Endothelial cell of umbilical vein (primary cell): ENCODE measurements around the gene HSD17B7.
A peak's percentile ranks its signal among the peaks of the same experiment; 100 is the strongest.

ENCODE experiments used
- EZH2 ChIP-seq: IDR thresholded peaks from 2 replicates; pipeline ENCODE4 v1.6.1; 2012; ENCODE audit warnings: borderline replicate concordance, low read depth, mild to moderate bottlenecking, moderate library complexity, low read length, inconsistent platforms; ENCODE audit not compliant: severe bottlenecking
- FOS ChIP-seq: IDR thresholded peaks from 2 replicates; pipeline ENCODE4 v1.6.1; 2011; ENCODE audit warnings: mild to moderate bottlenecking, low read length, moderate library complexity, borderline replicate concordance; ENCODE audit not compliant: insufficient read depth
- GATA2 ChIP-seq: IDR thresholded peaks from 2 replicates; pipeline ENCODE4 v1.7.0; 2011; ENCODE audit warnings: low read depth, mild to moderate bottlenecking, moderate library complexity, mixed read lengths, low read length; ENCODE audit not compliant: insufficient read length, insufficient read depth
- JUN ChIP-seq: IDR thresholded peaks from 2 replicates; pipeline ENCODE4 v1.6.1; 2011; ENCODE audit warnings: borderline replicate concordance, low read depth; ENCODE audit not compliant: insufficient read length, insufficient read depth
- MYC ChIP-seq: IDR thresholded peaks from one replicate; pipeline ENCODE4 v1.6.1; 2011; ENCODE audit warnings: mild to moderate bottlenecking, low read depth, low read length
- POLR2A ChIP-seq: IDR thresholded peaks from 2 replicates; pipeline ENCODE4 v1.6.1; 2012; ENCODE audit warnings: low read depth, mild to moderate bottlenecking, control low read depth, low read length
- POLR2AphosphoS5 ChIP-seq: IDR thresholded peaks from 2 replicates; pipeline ENCODE4 v1.6.1; 2012; ENCODE audit warnings: low read depth, mild to moderate bottlenecking, control low read depth, low read length, moderate library complexity; ENCODE audit not compliant: insufficient read depth
- TF ChIP-seq, protein P1 (sequence below), 2 donors: IDR thresholded peaks; 1 replicate in 1 of 2; 2 replicates in 1 of 2; pipeline ENCODE4 v1.5.1; 2011; ENCODE audit warnings: low read length in 2 of 2, mild to moderate bottlenecking in 2 of 2, moderate library complexity in 2 of 2, control low read depth in 1 of 2, inconsistent platforms in 1 of 2, low read depth in 1 of 2; ENCODE audit not compliant: insufficient read depth in 1 of 2; ENCODE audit errors: extremely low read depth in 1 of 2
- TF ChIP-seq, protein P2 (sequence below): IDR thresholded peaks from 2 replicates; pipeline ENCODE4 v1.6.1; 2011; ENCODE audit not compliant: insufficient read depth, insufficient read length

DNA sequence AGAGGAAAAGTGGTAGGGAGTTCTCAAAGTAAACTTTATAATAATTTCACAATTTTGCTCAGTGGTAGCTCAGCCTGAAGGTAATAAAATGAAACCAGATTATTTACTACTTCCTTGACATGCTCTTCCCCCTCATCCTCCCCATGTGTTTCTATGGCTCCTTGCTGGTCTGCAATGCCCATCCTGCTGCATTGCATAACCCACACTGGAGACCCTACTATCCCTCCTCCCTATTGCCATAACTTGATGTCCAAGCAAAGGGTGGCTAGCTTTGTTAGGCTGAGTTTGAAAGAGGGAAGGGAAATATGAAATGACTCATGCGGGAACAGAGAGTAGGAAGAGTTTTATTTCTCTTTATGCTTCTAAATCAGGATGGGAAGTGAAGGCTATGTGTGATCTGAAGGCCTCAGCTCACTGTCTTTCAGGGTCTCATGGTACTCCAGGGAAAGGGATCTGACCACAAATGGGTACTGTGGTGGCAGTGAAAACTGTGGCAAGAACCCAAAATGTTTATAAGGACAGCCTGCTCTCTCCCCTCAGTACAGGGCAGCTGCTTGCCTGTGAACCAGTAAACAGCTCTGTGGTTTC is 36.4 kb upstream of the HSD17B7 start:
- TF ChIP-seq EZH2 (no peak), POLR2A (no peak), FOS (peak; percentile 75), POLR2AphosphoS5 (no peak), JUN (peak; percentile 17), MYC (no peak), GATA2 (no peak)
- TF ChIP-seq, protein P1, sequence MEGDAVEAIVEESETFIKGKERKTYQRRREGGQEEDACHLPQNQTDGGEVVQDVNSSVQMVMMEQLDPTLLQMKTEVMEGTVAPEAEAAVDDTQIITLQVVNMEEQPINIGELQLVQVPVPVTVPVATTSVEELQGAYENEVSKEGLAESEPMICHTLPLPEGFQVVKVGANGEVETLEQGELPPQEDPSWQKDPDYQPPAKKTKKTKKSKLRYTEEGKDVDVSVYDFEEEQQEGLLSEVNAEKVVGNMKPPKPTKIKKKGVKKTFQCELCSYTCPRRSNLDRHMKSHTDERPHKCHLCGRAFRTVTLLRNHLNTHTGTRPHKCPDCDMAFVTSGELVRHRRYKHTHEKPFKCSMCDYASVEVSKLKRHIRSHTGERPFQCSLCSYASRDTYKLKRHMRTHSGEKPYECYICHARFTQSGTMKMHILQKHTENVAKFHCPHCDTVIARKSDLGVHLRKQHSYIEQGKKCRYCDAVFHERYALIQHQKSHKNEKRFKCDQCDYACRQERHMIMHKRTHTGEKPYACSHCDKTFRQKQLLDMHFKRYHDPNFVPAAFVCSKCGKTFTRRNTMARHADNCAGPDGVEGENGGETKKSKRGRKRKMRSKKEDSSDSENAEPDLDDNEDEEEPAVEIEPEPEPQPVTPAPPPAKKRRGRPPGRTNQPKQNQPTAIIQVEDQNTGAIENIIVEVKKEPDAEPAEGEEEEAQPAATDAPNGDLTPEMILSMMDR (IDR thresholded peaks at IDR 0.05; ENCODE audit: extremely low read depth in 1 of 2, insufficient read depth in 1 of 2, low read depth in 1 of 2, low read length in 2 of 2), result no peak
- TF ChIP-seq, protein P2, sequence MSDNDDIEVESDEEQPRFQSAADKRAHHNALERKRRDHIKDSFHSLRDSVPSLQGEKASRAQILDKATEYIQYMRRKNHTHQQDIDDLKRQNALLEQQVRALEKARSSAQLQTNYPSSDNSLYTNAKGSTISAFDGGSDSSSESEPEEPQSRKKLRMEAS, result no peak
